ENCODE measurements around the gene COL5A2.

Gene COL5A2

GRCh38 chr2:189179570-189179950 lies at the start of gene COL5A2:
Gene COL5A2 (minus strand): TSS chr2:189179761. CDS start chr2:189179604, 157 bp downstream.
- no peak for DNase-seq

DNA sequence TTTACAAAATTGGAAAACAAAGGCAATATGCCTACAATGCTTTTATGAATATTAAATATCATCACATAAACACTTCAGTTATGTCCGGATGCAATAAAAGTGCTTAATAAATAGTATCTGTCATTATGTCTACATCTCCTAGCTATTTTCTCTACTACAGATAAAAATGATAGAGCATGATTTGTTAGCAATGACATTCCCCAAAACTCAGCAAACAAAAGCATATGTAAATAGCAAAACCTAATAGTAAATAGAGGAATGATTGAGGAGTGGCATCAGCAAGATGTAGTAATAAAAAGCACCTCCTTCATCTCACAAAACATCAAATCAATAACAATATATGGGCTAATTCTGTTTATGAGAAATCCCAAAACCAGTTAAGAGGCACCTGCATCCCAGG lies 46.5 kb upstream of the COL5A2 start:
- DNase-seq: no peak

DNA sequence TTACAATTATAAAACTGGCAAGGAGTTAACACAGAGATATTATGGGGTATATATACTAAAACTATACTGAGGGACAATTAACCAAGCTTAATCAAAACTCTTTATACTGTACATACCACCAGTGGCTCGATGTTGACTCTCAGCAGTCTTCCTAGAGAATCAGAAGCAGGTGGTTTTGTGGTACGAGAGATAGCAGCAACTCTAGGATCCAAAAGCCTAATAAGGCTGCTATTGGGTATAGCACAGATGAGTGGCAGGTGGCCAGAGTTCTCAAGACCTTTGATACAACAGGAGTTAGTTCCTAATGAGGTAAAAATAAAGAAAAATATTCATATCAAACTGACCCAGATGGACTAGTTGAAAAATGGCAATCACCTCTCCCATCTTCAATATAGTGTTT lies 45.5 kb upstream of the COL5A2 start:
- DNase-seq: no peak

DNA sequence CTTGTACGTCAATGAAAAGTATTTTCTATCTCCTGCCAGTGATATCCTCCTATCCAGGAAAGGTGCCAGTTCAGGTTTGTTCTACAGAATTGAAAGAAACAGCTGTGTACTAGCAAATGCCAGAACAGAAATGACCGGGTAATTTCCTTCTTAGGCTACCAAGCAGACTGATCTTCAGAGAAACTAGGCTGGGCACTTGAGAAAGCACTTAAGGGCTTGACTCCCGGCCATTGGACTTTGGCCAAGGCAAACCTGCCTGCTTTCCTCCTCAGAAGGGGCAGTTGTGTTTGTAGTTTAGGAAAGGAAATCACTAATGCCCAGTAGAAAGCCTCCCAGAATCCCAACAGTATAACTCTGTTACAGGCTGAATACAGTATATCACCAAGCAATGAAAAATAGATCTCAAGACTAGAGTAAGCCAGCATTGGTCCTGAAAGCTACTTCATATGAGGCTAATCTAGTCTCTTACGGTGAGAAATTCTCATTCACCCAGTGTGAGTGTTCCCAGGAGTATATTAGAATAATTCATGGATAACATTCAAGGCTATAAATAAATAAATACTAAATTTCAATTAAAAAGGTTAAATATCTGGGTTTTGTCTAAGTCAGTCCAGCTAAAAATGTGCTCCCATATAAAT lies 43.0 kb upstream of the COL5A2 start:
- DNase-seq: no peak

DNA sequence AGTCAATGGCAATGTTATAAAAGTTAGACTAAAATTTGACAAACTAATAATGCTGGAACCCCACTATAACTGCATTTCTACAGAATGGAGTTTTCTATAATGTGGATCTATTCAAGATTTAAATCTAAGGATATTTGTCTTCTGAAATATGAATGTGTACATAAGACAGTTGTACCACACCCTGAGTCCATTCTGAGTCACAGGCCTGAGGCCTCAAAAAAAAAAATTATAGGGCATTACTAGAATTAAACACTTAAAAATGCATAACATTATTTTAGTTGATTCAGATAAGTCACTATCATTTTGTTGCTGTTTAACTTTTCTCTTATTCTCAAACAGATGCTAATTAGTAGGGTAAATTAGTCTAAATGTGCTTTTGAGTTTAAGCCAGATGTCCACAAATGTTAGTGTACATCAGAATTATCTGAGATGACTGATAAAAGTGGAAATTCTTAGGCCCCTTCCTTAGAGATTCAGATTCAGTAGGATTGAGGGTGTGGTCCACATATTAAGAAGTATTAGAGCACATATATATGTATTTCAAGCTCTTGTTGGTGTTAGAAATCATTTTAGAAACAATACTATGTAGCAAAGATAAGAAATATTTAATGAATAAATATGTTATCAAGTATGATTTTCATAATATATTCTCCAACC lies 42.4 kb upstream of the COL5A2 start:
- no peak for DNase-seq

DNA sequence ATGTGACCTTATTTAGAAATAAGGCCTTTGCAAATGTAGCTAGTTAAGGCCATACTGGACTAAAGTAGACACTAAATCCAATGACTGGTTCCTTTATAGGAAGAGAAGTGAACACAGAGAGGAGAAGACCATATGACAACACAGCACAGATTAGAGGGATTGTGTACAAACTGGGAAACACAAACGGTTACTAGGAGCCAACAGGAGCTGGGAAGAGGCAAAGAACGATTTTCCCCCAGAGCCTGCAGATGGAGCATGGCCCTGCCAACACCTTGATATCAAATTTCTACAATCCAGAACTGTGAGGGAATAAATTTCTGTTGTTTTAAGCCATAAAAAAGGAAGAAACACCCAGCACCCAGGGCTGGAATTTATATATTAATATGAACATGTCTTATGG lies 38.7 kb upstream of the COL5A2 start:
- no peak for DNase-seq

GRCh38 chr2:189217541-189217940 lies 38.0 kb upstream of the COL5A2 start:
- DNase-seq: no peak

GRCh38 chr2:189217051-189217450 lies 37.5 kb upstream of the COL5A2 start:
- DNase-seq: no peak

GRCh38 chr2:189214484-189214883 lies 34.9 kb upstream of the COL5A2 start:
- DNase-seq: no peak

DNA sequence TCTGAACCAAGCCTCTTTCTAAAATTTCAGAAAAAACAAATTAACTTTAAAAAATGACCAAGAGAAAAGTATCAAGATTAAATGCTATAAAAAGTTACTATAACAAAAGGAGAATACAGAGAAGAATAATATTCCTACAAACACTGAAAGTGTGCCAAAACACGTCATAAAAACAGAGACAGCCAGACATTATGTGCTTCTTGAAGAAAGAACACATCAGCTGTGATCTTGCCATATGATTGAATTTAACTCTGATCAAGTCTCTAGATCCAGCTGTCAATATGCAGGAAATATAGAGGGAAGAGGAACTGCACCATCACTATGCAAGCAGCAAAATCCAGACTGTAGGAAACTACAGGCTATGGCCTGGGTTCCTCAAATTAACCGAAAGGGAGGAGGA lies 33.7 kb upstream of the COL5A2 start:
- no peak for DNase-seq

DNA sequence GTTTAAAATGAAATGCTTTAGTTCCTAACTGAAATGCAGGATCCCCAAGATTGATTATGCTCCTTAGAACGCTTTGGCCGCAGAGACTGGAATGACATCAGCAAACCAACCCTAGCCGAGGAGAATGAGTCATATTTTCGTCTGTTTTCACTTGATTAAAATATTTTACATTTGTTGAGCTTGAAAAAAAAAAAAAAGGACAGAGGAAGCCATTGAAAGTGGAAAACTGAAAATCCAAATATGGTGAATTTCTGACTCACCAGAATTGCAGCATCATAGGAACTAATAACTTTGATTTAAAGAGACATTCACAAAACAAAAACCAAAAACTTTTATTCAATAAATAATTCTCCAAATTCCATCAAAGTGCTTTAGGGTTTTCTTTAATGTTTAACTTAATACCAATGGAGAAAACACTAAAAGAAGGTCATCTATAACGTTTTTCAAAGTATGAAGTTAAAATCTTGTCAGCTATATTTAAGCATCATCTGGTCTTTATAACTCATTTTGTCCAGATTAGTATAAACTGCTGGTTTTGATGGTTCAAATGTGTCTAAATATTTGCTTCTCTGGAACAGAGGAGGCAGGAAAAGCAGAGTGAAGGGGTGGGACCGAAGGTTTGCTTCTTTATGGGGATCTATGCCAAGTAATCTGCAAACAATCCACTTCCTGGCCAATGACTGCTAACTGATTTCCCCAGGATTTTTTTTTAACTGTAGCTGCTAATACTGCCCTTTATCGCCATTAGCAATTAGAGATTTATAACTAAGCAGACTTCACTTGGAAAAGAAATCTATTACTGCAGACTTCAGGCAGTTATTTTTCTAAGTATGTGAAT lies 30.9 kb upstream of the COL5A2 start:
- no peak for DNase-seq

GRCh38 chr2:189208254-189208653 lies 28.7 kb upstream of the COL5A2 start:
- no peak for DNase-seq

DNA sequence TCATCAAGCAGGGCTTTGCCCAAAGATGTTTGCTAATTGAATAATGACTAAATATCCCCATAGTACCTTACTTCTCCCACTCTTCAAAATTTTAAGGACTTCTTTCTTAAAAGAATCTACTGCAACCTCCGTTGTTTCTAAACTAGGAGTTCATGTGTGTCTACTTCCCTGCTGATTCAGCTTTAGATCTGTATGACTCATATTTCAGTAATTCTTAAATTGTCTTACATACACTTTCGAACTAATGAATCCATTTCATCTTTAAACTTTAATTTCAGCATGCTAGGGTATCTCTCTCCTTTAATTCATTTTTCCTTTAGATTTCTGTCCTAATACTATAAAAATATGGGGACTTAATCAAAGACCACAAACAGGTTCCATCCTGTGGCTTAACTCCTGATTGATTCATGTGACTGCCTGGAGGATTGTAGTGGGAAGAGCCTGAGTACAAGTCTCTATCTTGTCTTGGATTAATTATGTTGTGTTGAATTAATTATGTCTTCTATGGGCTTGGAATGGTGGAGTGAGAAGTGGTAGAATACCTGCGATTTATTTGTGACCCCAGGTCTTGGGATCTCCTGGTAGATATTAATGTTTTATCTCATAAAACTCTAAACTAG lies 24.9 kb upstream of the COL5A2 start:
- DNase-seq: no peak

GRCh38 chr2:189203177-189203799 lies 23.7 kb upstream of the COL5A2 start:
- no peak for DNase-seq

DNA sequence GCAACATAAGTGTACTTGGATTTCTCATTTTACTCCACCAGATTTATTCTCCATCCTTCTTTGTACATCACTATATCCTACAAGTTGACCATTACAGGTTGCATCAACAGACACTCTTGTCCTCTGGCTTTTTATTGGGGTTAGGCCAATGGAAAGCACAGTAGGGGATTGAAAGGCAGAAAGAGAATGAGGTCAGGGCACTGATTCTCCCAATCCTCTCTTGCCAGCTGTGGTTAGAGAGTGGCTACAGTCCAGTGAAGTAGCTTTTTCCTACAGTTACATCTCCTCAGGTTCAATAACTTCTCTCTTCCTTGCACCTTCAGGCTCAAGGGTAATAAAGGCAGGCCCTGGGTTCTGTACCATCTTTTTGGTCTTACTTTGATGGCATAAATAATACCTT lies 20.2 kb upstream of the COL5A2 start:
- no peak for DNase-seq

DNA sequence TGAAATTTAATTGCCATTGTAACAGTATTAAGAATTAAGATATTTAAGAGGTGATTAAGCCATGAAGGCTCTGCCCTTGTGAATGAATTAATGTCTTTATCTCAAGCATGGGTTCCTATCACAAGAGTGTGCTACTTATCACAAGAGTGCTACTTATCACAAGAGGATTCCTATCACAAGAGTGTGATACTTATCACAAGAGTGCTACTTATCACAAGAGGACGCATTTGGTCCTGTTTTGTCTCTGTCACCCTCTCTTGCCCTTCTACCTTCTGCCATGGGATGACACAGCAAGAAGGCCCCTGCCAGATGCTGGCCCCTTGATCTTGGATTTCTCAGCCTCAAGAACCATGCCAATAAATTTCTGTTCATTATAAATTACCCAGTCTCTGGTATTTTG lies 13.2 kb upstream of the COL5A2 start:
- no peak for DNase-seq

- no peak for DNase-seq
These were observed 12.2 kb upstream of the COL5A2 start for GRCh38 chr2:189191766-189192165.

DNA sequence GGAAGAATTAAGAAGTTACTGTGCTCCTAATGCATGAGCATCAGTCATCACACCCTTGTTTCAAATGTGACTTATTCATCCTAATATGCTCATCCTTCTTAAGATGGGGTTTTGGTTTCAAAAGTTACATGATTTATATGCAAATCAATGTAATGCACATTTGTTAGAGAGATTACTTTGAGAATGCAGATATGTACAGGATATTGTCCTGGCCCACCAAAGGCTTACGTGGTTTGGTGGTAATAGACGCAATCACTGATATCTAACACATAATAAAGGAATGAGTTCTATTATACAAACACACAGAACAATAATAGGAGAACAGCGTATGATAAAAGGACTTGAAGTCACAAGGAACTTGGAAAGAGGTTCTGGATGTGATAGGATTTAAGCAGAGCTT lies 11.1 kb upstream of the COL5A2 start:
- no peak for DNase-seq

DNA sequence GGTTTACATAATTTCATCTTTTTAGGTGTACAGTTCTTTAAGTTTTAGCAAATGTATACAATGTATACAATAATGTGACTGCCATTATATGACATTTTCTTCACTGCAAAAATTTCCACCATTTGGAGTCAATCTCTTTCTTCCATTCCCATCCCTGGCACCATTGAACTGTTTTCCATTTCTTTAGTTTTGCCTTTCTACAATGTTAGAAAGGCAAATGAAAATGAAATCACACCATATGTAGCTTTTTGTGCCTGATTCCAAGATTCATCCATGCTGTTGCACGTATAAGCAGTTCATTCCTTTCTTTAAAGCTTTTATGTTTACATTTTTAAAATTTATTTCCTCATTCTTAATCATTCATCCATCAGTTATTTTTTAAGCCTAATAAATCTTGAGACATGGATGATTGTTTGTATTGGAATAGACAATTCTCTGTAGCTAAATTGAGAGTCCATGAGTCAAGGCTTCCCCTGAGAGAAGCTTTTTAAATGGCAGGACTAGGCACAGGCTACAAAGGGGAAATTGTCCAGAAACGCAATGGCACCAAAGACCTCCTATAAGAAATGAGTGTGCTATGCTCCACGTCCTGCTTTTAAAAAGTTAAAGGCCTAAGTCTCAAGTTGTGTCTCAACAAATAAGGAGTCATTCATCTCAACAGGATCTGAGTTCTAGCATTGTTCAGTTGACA lies 8.7 kb upstream of the COL5A2 start:
- no peak for DNase-seq

- no peak for DNase-seq
These were observed 3.6 kb upstream of the COL5A2 start for GRCh38 chr2:189183170-189183569.

- DNase-seq: no peak
These were observed 2.1 kb upstream of the COL5A2 start for GRCh38 chr2:189181706-189182105.

DNA sequence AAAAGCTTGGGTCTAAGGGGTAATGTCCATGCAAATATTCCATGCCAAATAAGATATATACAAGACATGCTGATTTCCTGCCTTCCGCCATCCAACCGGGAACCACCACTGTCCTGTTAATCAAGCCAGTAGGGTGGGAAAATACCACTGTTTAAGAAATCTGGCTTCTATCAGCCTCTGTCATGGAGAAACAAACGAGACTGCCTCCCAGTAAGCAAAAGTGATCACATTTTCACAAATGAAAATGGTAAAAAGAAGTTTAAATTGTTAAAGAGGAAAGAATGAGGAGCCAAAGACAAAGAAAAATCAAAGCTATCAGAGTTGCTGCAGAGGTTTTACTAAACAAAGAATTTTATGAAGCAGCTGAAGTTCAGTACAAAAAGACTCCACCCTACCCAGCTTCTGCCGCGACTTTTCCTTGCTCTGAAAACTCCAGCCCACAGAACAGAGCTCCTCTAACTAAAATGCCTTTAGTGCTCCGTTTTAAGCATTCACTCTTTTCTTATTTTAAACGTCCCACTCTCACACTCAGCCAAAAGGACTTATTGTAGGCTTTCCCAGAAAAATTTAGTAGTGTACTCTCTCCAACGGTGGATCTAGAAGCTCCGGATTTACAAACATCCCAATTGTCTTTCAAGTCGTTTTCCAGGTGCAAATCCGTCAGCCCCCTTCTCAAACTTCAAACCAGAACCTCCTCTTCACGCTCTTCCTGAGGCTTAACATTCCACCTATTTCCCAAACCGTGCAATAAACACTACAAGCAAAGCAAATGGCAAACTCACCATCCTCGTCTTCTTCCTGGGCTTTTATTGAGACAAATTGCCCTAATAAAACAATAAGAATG lies 613 bp downstream of the COL5A2 start:
- DNase-seq: no peak

All from CD4-positive, alpha-beta T cell treated with Interleukin-1 beta for 1 hour (primary cell).